Esophagus squamous epithelium (tissue), 4 donors: Measurements from ENCODE around the gene MXD1.

Experiments used
- POLR2A ChIP-seq, 4 donors: fragments of 450-650 bp; IDR thresholded peaks; one replicate each; pipeline ENCODE4 v1.6.1; 2017; ENCODE audit warnings: antibody characterized with exemption in 4 of 4, mild to moderate bottlenecking in 4 of 4, moderate library complexity in 3 of 4
- TF ChIP-seq, protein P1 (sequence below), 6 experiments: fragments of 450-650 bp in 4 of 6; fragments of 200-600 bp in 2 of 6; sonication (generic) in 2 of 6; IDR thresholded peaks; one replicate each; pipeline ENCODE4 v1.5.1; 2016 to 2019; ENCODE audit warnings: antibody characterized with exemption in 6 of 6, mild to moderate bottlenecking in 4 of 6, moderate library complexity in 4 of 6

DNA sequence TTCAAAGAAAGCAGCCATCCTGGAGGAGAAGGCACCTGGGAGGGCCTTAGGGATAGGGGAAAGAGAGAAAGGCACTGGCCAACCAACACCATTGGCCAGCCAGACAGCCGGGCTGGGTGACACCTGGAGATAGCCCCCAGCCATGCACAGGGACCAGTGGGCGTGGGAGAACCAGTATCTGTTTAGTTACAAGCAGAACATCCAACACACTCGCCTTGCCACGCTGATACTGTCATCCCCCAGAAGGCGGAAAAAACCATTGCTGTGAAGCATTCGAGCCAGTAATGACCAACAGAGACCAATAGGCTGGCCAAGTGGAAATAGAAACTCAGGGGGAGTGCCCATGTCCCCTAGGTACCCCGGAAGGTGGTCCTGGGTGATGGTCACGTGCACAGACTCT lies 31.0 kb downstream of the MXD1 start:
- TF ChIP-seq, protein P1, sequence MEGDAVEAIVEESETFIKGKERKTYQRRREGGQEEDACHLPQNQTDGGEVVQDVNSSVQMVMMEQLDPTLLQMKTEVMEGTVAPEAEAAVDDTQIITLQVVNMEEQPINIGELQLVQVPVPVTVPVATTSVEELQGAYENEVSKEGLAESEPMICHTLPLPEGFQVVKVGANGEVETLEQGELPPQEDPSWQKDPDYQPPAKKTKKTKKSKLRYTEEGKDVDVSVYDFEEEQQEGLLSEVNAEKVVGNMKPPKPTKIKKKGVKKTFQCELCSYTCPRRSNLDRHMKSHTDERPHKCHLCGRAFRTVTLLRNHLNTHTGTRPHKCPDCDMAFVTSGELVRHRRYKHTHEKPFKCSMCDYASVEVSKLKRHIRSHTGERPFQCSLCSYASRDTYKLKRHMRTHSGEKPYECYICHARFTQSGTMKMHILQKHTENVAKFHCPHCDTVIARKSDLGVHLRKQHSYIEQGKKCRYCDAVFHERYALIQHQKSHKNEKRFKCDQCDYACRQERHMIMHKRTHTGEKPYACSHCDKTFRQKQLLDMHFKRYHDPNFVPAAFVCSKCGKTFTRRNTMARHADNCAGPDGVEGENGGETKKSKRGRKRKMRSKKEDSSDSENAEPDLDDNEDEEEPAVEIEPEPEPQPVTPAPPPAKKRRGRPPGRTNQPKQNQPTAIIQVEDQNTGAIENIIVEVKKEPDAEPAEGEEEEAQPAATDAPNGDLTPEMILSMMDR (IDR thresholded peaks at IDR 0.05), result no peak
- no peak for TF ChIP-seq POLR2A (IDR thresholded peaks at IDR 0.05)
